Mesendoderm (in vitro differentiated cells): ENCODE results near the gene WDPCP.

Experiments used
- DNase-seq: peaks from one replicate; pipeline ENCODE4 v3.0.0; 2013
- H2AK5ac ChIP-seq: 2 replicates; pipeline ENCODE4 v1.6.1; 2013; ENCODE audit warnings: low read length, inconsistent platforms
- H2BK120ac ChIP-seq: 2 replicates; pipeline ENCODE4 v1.6.1; 2013; ENCODE audit warnings: low read depth, mild to moderate bottlenecking, low read length, moderate library complexity, mixed read lengths
- H2BK15ac ChIP-seq: replicated peaks from 2 replicates; pipeline ENCODE4 v1.6.1; 2013; ENCODE audit warnings: low read depth, mild to moderate bottlenecking, moderate library complexity
- H2BK5ac ChIP-seq: 2 replicates; pipeline ENCODE4 v1.6.1; 2013; ENCODE audit warnings: low read length, inconsistent platforms
- H3K18ac ChIP-seq: 2 replicates; pipeline ENCODE4 v1.6.1; 2013; ENCODE audit warnings: mild to moderate bottlenecking, low read length, mixed read lengths
- H3K23ac ChIP-seq: one replicate; pipeline ENCODE4 v1.6.1; 2013; ENCODE audit warnings: low read length
- H3K27ac ChIP-seq: 2 replicates; pipeline ENCODE4 v1.5.1; 2013; ENCODE audit warnings: low read depth, mild to moderate bottlenecking, inconsistent platforms, low read length, moderate library complexity
- H3K27me3 ChIP-seq: 2 replicates; pipeline ENCODE4 v1.6.1; 2013; ENCODE audit warnings: low read length, control low read depth, mild to moderate bottlenecking, inconsistent platforms; ENCODE audit not compliant: insufficient read depth, poor library complexity
- H3K36me3 ChIP-seq: 2 replicates; pipeline ENCODE4 v1.6.1; 2013; ENCODE audit warnings: low read length, inconsistent platforms; ENCODE audit not compliant: control insufficient read depth, insufficient read depth
- H3K4ac ChIP-seq: one replicate; pipeline ENCODE4 v1.6.1; 2013; ENCODE audit warnings: low read depth, mild to moderate bottlenecking, low read length, moderate library complexity
- H3K4me1 ChIP-seq: 2 replicates; pipeline ENCODE4 v1.6.1; 2013; ENCODE audit warnings: low read depth, low read length, inconsistent platforms; ENCODE audit not compliant: control insufficient read depth
- H3K4me2 ChIP-seq: 2 replicates; pipeline ENCODE4 v1.6.1; 2013; ENCODE audit warnings: low read length
- H3K4me3 ChIP-seq: 2 replicates; pipeline ENCODE4 v1.5.1; 2013; ENCODE audit warnings: mild to moderate bottlenecking, low read length
- H3K56ac ChIP-seq: one replicate; pipeline ENCODE4 v1.6.1; 2013; ENCODE audit warnings: low read length
- H3K79me1 ChIP-seq: 2 replicates; pipeline ENCODE4 v1.6.1; 2013; ENCODE audit warnings: low read length, inconsistent platforms
- H3K79me2 ChIP-seq: 2 replicates; pipeline ENCODE4 v1.6.1; 2013; ENCODE audit warnings: mild to moderate bottlenecking, low read length; ENCODE audit not compliant: control insufficient read depth, insufficient read depth
- H3K9ac ChIP-seq: 2 replicates; pipeline ENCODE4 v1.6.1; 2013; ENCODE audit warnings: low read length, inconsistent platforms
- H4K5ac ChIP-seq: one replicate; pipeline ENCODE4 v1.6.1; 2013; ENCODE audit warnings: low read length
- H4K8ac ChIP-seq: one replicate; pipeline ENCODE4 v1.6.1; 2013; ENCODE audit warnings: low read depth, mild to moderate bottlenecking, control low read depth, low read length, moderate library complexity
- WGBS: extraction: QIAGEN DNeasy Blood & Tissue Kit; methylation state at CpG from one replicate; pipeline ENCODE4 v1.1.7; 2013; ENCODE audit warnings: low lambda C conversion rate, missing lambda C conversion rate; ENCODE audit not compliant: insufficient coverage; ENCODE audit errors: extremely low coverage; 5-methylcytosine and 5-hydroxymethylcytosine counted together

The WDPCP gene

GRCh38 chr2:63537306-63537705 is 51.0 kb downstream of the WDPCP start:
- Histone ChIP-seq H3K79me2 (no peaks in the 10 kb centered on the region), H2AK5ac (no peak overlapping the region), H3K36me3 (no peaks in the 10 kb centered on the region), H3K79me1 (no peaks in the 10 kb centered on the region), H3K18ac (no peak overlapping the region), H2BK15ac (no peak overlapping the region), H3K27ac (no peak overlapping the region), H2BK5ac (no peak overlapping the region), H2BK120ac (no peak overlapping the region), H4K5ac (no peak overlapping the region), H3K27me3 (no peaks in the 10 kb centered on the region), H3K9ac (no peak overlapping the region), H3K56ac (no peak overlapping the region), H3K4ac (no peak overlapping the region), H3K23ac (no peak overlapping the region), H4K8ac (no peak overlapping the region), H3K4me2 (no peak overlapping the region), H3K4me3 (no peak overlapping the region), H3K4me1 (no peaks in the 10 kb centered on the region)
- no CpG with 5 or more reads among the region's 2 CpGs for WGBS
- DNase-seq, result peak; percentile 8

DNA sequence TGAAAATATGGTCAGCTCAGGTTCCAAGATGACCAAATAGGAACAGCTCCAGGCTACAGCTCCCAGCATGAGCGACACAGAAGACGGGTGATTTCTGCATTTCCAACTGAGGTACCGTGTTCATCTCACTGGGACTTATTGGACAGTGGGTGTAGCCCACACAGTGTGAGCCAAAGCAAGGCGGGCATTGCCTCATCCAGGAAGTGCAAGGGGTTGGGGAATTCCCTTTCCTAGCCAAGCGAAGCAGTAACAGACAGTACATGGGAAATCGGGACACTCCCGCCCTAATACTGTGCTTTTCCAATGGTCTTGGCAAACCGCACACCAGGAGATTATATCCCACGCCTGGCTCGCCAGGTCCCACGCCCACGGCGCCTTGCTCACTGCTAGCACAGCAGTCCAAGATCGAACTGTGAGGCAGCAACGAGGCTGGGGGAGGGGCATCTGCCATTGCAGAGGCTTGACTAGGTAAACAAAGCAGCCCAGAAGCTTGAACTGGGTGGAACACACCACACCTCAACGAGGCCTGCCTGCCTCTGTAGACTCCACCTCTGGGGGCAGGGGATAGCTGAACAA is 57.5 kb downstream of the WDPCP start:
- Histone ChIP-seq H3K56ac (no peak overlapping the region), H2BK5ac (no peak overlapping the region), H3K79me1 (no peaks in the 10 kb centered on the region), H2BK15ac (no peak overlapping the region), H3K9ac (no peak overlapping the region), H3K4me1 (no peaks in the 10 kb centered on the region), H3K27me3 (no peaks in the 10 kb centered on the region), H3K79me2 (no peaks in the 10 kb centered on the region), H4K8ac (no peak overlapping the region), H2AK5ac (no peak overlapping the region), H3K4me2 (no peak overlapping the region), H4K5ac (no peak overlapping the region), H3K27ac (no peak overlapping the region), H3K4me3 (no peak overlapping the region), H3K36me3 (no peaks in the 10 kb centered on the region), H2BK120ac (no peak overlapping the region), H3K23ac (no peak overlapping the region), H3K4ac (no peak overlapping the region), H3K18ac (no peak overlapping the region)
- no CpG with 5 or more reads among the region's 16 CpGs for WGBS
- DNase-seq, result no peak

- no peak overlapping the region for H2AK5ac ChIP-seq
- no peak overlapping the region for H4K8ac ChIP-seq
- H3K4me2 ChIP-seq, result no peak overlapping the region
- no peaks in the 10 kb centered on the region for H3K4me1 ChIP-seq
- H3K23ac ChIP-seq, result no peak overlapping the region
- WGBS, result no CpG with 5 or more reads among the region's 3 CpGs
- H3K79me1 ChIP-seq, result no peaks in the 10 kb centered on the region
- H4K5ac ChIP-seq, result no peak overlapping the region
- H3K27me3 ChIP-seq, result no peaks in the 10 kb centered on the region
- no peak overlapping the region for H3K56ac ChIP-seq
- H3K9ac ChIP-seq, result no peak overlapping the region
- H2BK120ac ChIP-seq, result no peak overlapping the region
- no peak overlapping the region for H2BK5ac ChIP-seq
- DNase-seq, result no peak
- H3K4me3 ChIP-seq, result no peak overlapping the region
- no peak overlapping the region for H3K27ac ChIP-seq
- H3K79me2 ChIP-seq, result no peaks in the 10 kb centered on the region
- no peaks in the 10 kb centered on the region for H3K36me3 ChIP-seq
- no peak overlapping the region for H3K18ac ChIP-seq
- no peak overlapping the region for H2BK15ac ChIP-seq
- no peak overlapping the region for H3K4ac ChIP-seq
These were observed 62.4 kb downstream of the WDPCP start for GRCh38 chr2:63525905-63526304.

- Histone ChIP-seq H2BK120ac (no peak overlapping the region), H3K4me1 (no peaks in the 10 kb centered on the region), H2BK15ac (no peak overlapping the region), H3K4ac (no peak overlapping the region), H4K5ac (no peak overlapping the region), H3K4me3 (no peak overlapping the region), H4K8ac (no peak overlapping the region), H3K36me3 (no peaks in the 10 kb centered on the region), H3K27me3 (no peaks in the 10 kb centered on the region), H2BK5ac (no peak overlapping the region), H3K56ac (no peak overlapping the region), H3K79me1 (peaks cover 2% of the 10 kb centered on the region), H3K27ac (no peak overlapping the region), H3K4me2 (no peak overlapping the region), H3K79me2 (no peaks in the 10 kb centered on the region), H3K9ac (no peak overlapping the region), H2AK5ac (no peak overlapping the region), H3K23ac (no peak overlapping the region), H3K18ac (no peak overlapping the region)
- DNase-seq, result no peak
- WGBS, result no CpG with 5 or more reads among the region's 1 CpG
These were observed 65.3 kb downstream of the WDPCP start for GRCh38 chr2:63522950-63523349.

GRCh38 chr2:63520793-63521192 is 67.5 kb downstream of the WDPCP start:
- H3K27me3 ChIP-seq, result no peaks in the 10 kb centered on the region
- H3K4ac ChIP-seq, result no peak overlapping the region
- H3K27ac ChIP-seq, result no peak overlapping the region
- no peak overlapping the region for H2BK15ac ChIP-seq
- DNase-seq, result no peak
- no peak overlapping the region for H3K18ac ChIP-seq
- H3K56ac ChIP-seq, result no peak overlapping the region
- H4K5ac ChIP-seq, result no peak overlapping the region
- H3K4me2 ChIP-seq, result no peak overlapping the region
- H3K23ac ChIP-seq, result no peak overlapping the region
- H2AK5ac ChIP-seq, result no peak overlapping the region
- H3K79me2 ChIP-seq, result no peaks in the 10 kb centered on the region
- no peak overlapping the region for H4K8ac ChIP-seq
- no peak overlapping the region for H2BK120ac ChIP-seq
- no peak overlapping the region for H2BK5ac ChIP-seq
- no peak overlapping the region for H3K9ac ChIP-seq
- WGBS, result no CpG with 5 or more reads among the region's 1 CpG
- H3K79me1 ChIP-seq, result peaks cover 2% of the 10 kb centered on the region
- H3K4me3 ChIP-seq, result no peak overlapping the region
- H3K36me3 ChIP-seq, result no peaks in the 10 kb centered on the region
- H3K4me1 ChIP-seq, result no peaks in the 10 kb centered on the region

DNA sequence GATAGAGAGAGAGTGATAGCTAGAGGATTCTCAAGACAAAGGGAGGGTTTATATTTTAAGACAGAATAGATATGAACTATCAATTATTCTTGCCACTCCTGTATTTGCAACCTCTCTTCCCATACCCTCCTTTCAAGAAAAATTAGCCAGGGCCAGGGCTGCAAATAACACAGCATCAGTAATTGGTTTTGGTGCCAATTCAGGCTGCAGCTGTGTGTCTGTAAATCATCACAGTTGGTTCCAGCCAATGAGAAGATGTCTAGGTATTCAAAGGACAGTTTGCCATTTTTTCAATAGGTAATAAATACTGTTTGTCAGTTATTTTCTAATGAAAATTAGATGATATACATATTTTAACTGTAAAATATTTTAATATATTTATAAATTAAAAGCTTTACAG is 73.5 kb downstream of the WDPCP start:
- H3K4ac ChIP-seq, result no peak overlapping the region

More for the DNA sequence above, 73.5 kb downstream of the WDPCP start:
- no peak overlapping the region for H3K4me3 ChIP-seq
- H3K18ac ChIP-seq, result no peak overlapping the region
- no peak overlapping the region for H3K9ac ChIP-seq
- H3K36me3 ChIP-seq, result no peaks in the 10 kb centered on the region
- no peaks in the 10 kb centered on the region for H3K27me3 ChIP-seq
- peaks cover 2% of the 10 kb centered on the region for H3K79me1 ChIP-seq
- H3K4me1 ChIP-seq, result no peaks in the 10 kb centered on the region
- H2BK5ac ChIP-seq, result no peak overlapping the region
- H3K4me2 ChIP-seq, result no peak overlapping the region
- no peak for DNase-seq
- H2BK15ac ChIP-seq, result no peak overlapping the region
- H2AK5ac ChIP-seq, result no peak overlapping the region
- no peak overlapping the region for H4K8ac ChIP-seq
- no peak overlapping the region for H4K5ac ChIP-seq
- H3K27ac ChIP-seq, result no peak overlapping the region
- no peak overlapping the region for H3K56ac ChIP-seq
- no peak overlapping the region for H3K23ac ChIP-seq
- no peaks in the 10 kb centered on the region for H3K79me2 ChIP-seq
- no peak overlapping the region for H2BK120ac ChIP-seq
